GM12878 (cell line): ENCODE data around the gene CTSL.

Experiments
- CTCF ChIP-seq, 3 experiments: IDR thresholded peaks in 2 of 3; conservative IDR thresholded peaks in 1 of 3; 2 replicates each; pipeline ENCODE4 v1.5.1; 2011; ENCODE audit warnings: low read depth in 3 of 3, low read length in 3 of 3, mild to moderate bottlenecking in 3 of 3, control low read depth in 2 of 3, moderate library complexity in 2 of 3, inconsistent platforms in 1 of 3, mixed read lengths in 1 of 3; ENCODE audit not compliant: control insufficient read depth in 2 of 3, insufficient read depth in 1 of 3; ENCODE audit errors: extremely low read depth in 1 of 3
- EP300 ChIP-seq, 2 experiments: fragments of 150-350 bp in 1 of 2; IDR thresholded peaks; 2 replicates each; pipeline ENCODE4 v1.6.1; 2011 to 2012; ENCODE audit warnings: low read depth in 2 of 2, low read length in 2 of 2, borderline replicate concordance in 1 of 2, improper control_type of control experiment in 1 of 2, inconsistent platforms in 1 of 2; ENCODE audit not compliant: control insufficient read depth in 1 of 2
- ETV6 ChIP-seq, 2 experiments: fragments of 450-650 bp in 1 of 2; IDR thresholded peaks in 1 of 2; conservative IDR thresholded peaks in 1 of 2; 2 replicates each; pipeline ENCODE4 v1.6.1; 2014; ENCODE audit warnings: antibody characterized with exemption in 1 of 2, borderline replicate concordance in 1 of 2, low read depth in 1 of 2, mild to moderate bottlenecking in 1 of 2, moderate library complexity in 1 of 2
- FOXK2 ChIP-seq: fragments of 450-650 bp; IDR thresholded peaks from 2 replicates; pipeline ENCODE4 v1.6.1; 2017; ENCODE audit warnings: mild to moderate bottlenecking, moderate library complexity
- HDAC6 ChIP-seq: fragments of 200-600 bp; sonication (generic); IDR thresholded peaks from one replicate; pipeline ENCODE4 v1.8.0; 2017; ENCODE audit warnings: antibody characterized with exemption; ENCODE audit not compliant: unreplicated experiment
- KAT2A ChIP-seq: conservative IDR thresholded peaks from 2 replicates; pipeline ENCODE4 v1.6.1; 2011; ENCODE audit warnings: low read depth, low read length; ENCODE audit not compliant: control insufficient read depth
- NFIC ChIP-seq: IDR thresholded peaks from 2 replicates; pipeline ENCODE4 v1.6.1; 2012; ENCODE audit warnings: low read depth, mild to moderate bottlenecking, inconsistent platforms, low read length, moderate library complexity
- POLR2A ChIP-seq: IDR thresholded peaks from 2 replicates; pipeline ENCODE4 v1.6.1; 2011; ENCODE audit warnings: low read depth, mild to moderate bottlenecking, low read length
- SKIL ChIP-seq: fragments of 450-650 bp; IDR thresholded peaks from 2 replicates; pipeline ENCODE4 v1.6.1; 2017; ENCODE audit warnings: mild to moderate bottlenecking, low read depth, inconsistent platforms; ENCODE audit not compliant: poor library complexity, severe bottlenecking
- TCF7 ChIP-seq: IDR thresholded peaks from 2 replicates; pipeline ENCODE4 v1.6.1; 2014; ENCODE audit warnings: antibody characterized with exemption, borderline replicate concordance
- YBX1 ChIP-seq: fragments of 450-650 bp; IDR thresholded peaks from 2 replicates; pipeline ENCODE4 v1.6.1; 2016; ENCODE audit warnings: antibody characterized with exemption
- ZBTB40 ChIP-seq: fragments of 450-650 bp; IDR thresholded peaks from 2 replicates; pipeline ENCODE4 v1.6.1; 2016; ENCODE audit warnings: mild to moderate bottlenecking, moderate library complexity, borderline replicate concordance
- TF ChIP-seq, protein P1 (sequence below): IDR thresholded peaks from 2 replicates; pipeline ENCODE4 v1.6.1; 2012; ENCODE audit warnings: low read length, inconsistent platforms
- TF ChIP-seq, protein P2 (sequence below): fragments of 150-350 bp; IDR thresholded peaks from 2 replicates; pipeline ENCODE4 v1.6.1; 2016; ENCODE audit warnings: low read depth, low read length

- TF ChIP-seq FOXK2 (no peak), POLR2A (no peak; the same call in 1 of the 2 replicates), ZBTB40 (no peak), TCF7 (no peak), CTCF (IDR thresholded peaks at IDR 0.05 in 2 of 3, conservative IDR thresholded peaks at IDR 0.05 in 1 of 3; ENCODE audit: control insufficient read depth in 2 of 3, extremely low read depth in 1 of 3, insufficient read depth in 1 of 3, low read depth in 3 of 3, low read length in 3 of 3) (no peak), ETV6 (conservative IDR thresholded peaks at IDR 0.05 in 1 of 2, IDR thresholded peaks at IDR 0.05 in 1 of 2; ENCODE audit: borderline replicate concordance in 1 of 2, low read depth in 1 of 2) (no peak), KAT2A (no peak), NFIC (no peak), YBX1 (no peak), HDAC6 (no peak), SKIL (no peak), EP300 (IDR thresholded peaks at IDR 0.05; ENCODE audit: borderline replicate concordance in 1 of 2, control insufficient read depth in 1 of 2, low read depth in 2 of 2, low read length in 2 of 2) (no peak)
- TF ChIP-seq, protein P1, sequence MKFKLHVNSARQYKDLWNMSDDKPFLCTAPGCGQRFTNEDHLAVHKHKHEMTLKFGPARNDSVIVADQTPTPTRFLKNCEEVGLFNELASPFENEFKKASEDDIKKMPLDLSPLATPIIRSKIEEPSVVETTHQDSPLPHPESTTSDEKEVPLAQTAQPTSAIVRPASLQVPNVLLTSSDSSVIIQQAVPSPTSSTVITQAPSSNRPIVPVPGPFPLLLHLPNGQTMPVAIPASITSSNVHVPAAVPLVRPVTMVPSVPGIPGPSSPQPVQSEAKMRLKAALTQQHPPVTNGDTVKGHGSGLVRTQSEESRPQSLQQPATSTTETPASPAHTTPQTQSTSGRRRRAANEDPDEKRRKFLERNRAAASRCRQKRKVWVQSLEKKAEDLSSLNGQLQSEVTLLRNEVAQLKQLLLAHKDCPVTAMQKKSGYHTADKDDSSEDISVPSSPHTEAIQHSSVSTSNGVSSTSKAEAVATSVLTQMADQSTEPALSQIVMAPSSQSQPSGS = no peak
- TF ChIP-seq, protein P2, sequence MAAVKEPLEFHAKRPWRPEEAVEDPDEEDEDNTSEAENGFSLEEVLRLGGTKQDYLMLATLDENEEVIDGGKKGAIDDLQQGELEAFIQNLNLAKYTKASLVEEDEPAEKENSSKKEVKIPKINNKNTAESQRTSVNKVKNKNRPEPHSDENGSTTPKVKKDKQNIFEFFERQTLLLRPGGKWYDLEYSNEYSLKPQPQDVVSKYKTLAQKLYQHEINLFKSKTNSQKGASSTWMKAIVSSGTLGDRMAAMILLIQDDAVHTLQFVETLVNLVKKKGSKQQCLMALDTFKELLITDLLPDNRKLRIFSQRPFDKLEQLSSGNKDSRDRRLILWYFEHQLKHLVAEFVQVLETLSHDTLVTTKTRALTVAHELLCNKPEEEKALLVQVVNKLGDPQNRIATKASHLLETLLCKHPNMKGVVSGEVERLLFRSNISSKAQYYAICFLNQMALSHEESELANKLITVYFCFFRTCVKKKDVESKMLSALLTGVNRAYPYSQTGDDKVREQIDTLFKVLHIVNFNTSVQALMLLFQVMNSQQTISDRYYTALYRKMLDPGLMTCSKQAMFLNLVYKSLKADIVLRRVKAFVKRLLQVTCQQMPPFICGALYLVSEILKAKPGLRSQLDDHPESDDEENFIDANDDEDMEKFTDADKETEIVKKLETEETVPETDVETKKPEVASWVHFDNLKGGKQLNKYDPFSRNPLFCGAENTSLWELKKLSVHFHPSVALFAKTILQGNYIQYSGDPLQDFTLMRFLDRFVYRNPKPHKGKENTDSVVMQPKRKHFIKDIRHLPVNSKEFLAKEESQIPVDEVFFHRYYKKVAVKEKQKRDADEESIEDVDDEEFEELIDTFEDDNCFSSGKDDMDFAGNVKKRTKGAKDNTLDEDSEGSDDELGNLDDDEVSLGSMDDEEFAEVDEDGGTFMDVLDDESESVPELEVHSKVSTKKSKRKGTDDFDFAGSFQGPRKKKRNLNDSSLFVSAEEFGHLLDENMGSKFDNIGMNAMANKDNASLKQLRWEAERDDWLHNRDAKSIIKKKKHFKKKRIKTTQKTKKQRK = no peak
These were observed 19.7 kb upstream of the CTSL start for GRCh38 chr9:87706066-87706739.
